Osteoblast (primary cell): ENCODE results near the gene ANTKMT. TPM values are rescaled to one million over a fixed set of nuclear protein-coding genes. Genes with fewer than 3 reads are reported as not detected.

Experiments used
- DNase-seq: peaks from one replicate; pipeline ENCODE4 v3.0.0; 2011; ENCODE audit warnings: low spot score, mixed read lengths; ENCODE audit not compliant: insufficient read length; ENCODE audit errors: missing footprints
- H2AFZ ChIP-seq: 2 replicates; pipeline ENCODE4 v1.6.0; 2011; ENCODE audit warnings: mild to moderate bottlenecking, low read length
- H3K27ac ChIP-seq: 2 replicates; pipeline ENCODE4 v1.5.1; 2011; ENCODE audit warnings: mild to moderate bottlenecking, low read depth, low read length, moderate library complexity
- H3K27me3 ChIP-seq: 2 replicates; pipeline ENCODE4 v1.6.0; 2012; ENCODE audit warnings: mild to moderate bottlenecking, control low read depth, inconsistent platforms, low read length, moderate library complexity; ENCODE audit not compliant: insufficient read depth
- H3K36me3 ChIP-seq: 2 replicates; pipeline ENCODE4 v1.5.1; 2011; ENCODE audit warnings: mild to moderate bottlenecking, low read length, control low read depth, moderate library complexity; ENCODE audit not compliant: insufficient read depth
- H3K4me1 ChIP-seq: 2 replicates; pipeline ENCODE4 v1.5.1; 2011; ENCODE audit warnings: mild to moderate bottlenecking, low read length, control low read depth, moderate library complexity; ENCODE audit not compliant: insufficient read depth
- H3K4me2 ChIP-seq: 2 replicates; pipeline ENCODE4 v1.6.0; 2011; ENCODE audit warnings: mild to moderate bottlenecking, low read length; ENCODE audit not compliant: insufficient read depth
- H3K4me3 ChIP-seq: fragments of 200-600 bp; sonication (generic); 3 replicates; pipeline ENCODE4 v1.5.1; 2012; ENCODE audit warnings: mild to moderate bottlenecking, low read length, inconsistent platforms; ENCODE audit not compliant: insufficient read depth
- H3K79me2 ChIP-seq: 2 replicates; pipeline ENCODE4 v1.6.0; 2012; ENCODE audit warnings: mild to moderate bottlenecking, low read length, control low read depth, inconsistent platforms; ENCODE audit not compliant: insufficient read depth
- H3K9me3 ChIP-seq: 2 replicates; pipeline ENCODE4 v1.5.1; 2011; ENCODE audit warnings: low read depth, low read length, control low read depth
- H4K20me1 ChIP-seq: 2 replicates; pipeline ENCODE4 v1.6.0; 2012; ENCODE audit warnings: mild to moderate bottlenecking, low read length, control low read depth; ENCODE audit not compliant: insufficient read depth
- total RNA-seq: library from RNA; depleted of rRNA; stranded (reverse); fragments of >200 nt; gene quantifications from 2 replicates; pipeline ENCODE4 v1.2.3, GENCODE V29; 2012
- TF ChIP-seq, protein P1 (sequence below): IDR thresholded peaks from 2 replicates; pipeline ENCODE4 v1.5.1; 2011; ENCODE audit warnings: mild to moderate bottlenecking, low read depth, low read length, moderate library complexity; ENCODE audit errors: extremely low read depth

Gene ANTKMT
- total RNA-seq, 1 donor, result 21.7 TPM

DNA sequence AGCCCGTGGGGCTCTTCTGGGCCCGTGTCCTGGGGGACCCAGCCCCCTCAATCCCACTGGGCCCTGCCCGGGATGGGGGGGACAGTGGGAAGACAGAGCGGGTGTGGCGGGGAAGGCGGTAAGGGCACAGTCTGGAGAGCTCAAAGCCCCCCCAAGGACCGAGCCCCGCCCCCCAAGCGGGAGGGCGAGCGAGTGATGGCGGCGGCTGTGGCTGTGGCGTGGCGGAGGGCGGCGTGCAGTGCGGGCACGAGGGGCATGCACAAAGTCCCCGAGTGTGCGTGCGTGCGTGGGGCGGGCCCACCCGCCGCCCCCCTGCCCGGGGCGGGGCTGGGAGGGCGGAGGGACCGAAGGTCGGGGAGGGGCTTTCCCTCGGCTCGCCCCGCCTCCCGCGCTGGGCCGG lies 27.2 kb upstream of the ANTKMT start:
- Histone ChIP-seq H3K79me2 (peaks cover 12% of the 10 kb centered on the region), H3K27me3 (peaks cover 43% of the 10 kb centered on the region), H3K4me3 (no peak overlapping the region), H3K9me3 (no peaks in the 10 kb centered on the region), H2AFZ (no peak overlapping the region), H3K4me1 (peaks cover 6% of the 10 kb centered on the region), H3K4me2 (no peak overlapping the region), H3K36me3 (no peaks in the 10 kb centered on the region), H3K27ac (no peak overlapping the region), H4K20me1 (peaks cover 5% of the 10 kb centered on the region)
- no peak for DNase-seq
- TF ChIP-seq, protein P1, sequence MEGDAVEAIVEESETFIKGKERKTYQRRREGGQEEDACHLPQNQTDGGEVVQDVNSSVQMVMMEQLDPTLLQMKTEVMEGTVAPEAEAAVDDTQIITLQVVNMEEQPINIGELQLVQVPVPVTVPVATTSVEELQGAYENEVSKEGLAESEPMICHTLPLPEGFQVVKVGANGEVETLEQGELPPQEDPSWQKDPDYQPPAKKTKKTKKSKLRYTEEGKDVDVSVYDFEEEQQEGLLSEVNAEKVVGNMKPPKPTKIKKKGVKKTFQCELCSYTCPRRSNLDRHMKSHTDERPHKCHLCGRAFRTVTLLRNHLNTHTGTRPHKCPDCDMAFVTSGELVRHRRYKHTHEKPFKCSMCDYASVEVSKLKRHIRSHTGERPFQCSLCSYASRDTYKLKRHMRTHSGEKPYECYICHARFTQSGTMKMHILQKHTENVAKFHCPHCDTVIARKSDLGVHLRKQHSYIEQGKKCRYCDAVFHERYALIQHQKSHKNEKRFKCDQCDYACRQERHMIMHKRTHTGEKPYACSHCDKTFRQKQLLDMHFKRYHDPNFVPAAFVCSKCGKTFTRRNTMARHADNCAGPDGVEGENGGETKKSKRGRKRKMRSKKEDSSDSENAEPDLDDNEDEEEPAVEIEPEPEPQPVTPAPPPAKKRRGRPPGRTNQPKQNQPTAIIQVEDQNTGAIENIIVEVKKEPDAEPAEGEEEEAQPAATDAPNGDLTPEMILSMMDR, result no peak

DNA sequence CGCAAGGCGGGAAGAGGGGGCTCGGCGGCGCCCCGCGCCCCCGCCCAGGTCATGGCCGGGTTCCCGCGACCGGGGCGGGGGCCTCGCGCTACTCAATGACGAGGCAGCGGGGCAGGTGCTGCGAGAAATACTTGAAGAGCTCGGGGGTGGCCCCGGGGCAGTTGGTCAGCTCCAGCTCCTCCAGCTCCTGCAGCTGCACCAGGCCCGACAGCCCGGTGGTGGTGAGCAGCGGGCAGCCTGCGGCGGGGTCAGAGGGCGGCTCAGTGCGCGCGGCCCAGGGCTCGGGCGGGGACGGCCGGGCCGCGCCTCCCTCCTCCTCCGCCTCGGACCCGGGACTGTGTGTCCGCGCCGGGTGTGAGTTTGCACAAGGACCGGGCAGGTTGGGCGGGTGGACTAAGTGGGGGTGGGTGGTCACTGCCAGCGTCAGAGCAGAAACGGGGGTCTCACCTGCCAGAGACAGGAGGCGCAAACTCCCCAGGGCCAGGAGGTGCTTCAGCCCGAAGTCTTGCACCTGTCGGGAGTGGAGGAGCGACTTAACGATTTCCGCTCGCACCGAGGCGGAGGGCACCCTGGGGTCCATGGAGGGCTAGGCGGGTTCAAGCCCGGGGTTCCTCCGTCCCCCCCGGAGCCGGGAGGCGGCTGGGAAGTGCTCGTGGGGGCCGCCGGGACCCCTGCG lies 26.6 kb upstream of the ANTKMT start:
- H3K79me2 ChIP-seq, result peaks cover 7% of the 10 kb centered on the region
- H3K4me3 ChIP-seq, result no peak overlapping the region
- H3K4me1 ChIP-seq, result peaks cover 6% of the 10 kb centered on the region
- no peak overlapping the region for H2AFZ ChIP-seq
- no peak overlapping the region for H3K27ac ChIP-seq
- no peaks in the 10 kb centered on the region for H3K9me3 ChIP-seq
- no peaks in the 10 kb centered on the region for H3K36me3 ChIP-seq
- TF ChIP-seq, protein P1, result no peak
- no peak for DNase-seq
- peaks cover 48% of the 10 kb centered on the region for H3K27me3 ChIP-seq
- H4K20me1 ChIP-seq, result peaks cover 5% of the 10 kb centered on the region
- H3K4me2 ChIP-seq, result no peak overlapping the region

DNA sequence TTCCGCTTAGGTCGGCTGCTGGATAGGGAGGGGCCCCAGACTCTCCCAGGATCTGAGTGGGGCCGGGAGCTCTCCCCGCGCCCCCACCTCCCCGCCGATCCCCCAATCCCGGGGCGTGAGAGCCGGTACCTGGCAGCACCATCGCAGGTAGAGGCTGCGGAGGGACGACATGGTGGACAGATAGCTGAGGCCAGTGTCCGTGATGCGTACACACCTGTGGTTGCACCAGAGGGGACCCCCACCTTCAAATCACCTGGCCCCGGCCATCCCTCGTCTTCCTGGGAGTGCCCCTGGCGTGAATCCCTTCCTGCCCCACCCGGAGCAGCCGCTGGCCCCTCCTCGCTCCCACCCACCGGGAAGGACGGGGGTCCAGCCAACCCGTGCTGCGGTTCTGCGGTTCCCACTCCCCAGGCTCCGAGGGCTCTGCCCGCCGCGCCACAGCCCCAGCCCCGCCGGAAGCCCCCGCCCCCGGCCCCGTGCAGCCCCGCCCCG lies 26.0 kb upstream of the ANTKMT start:
- Histone ChIP-seq H3K4me1 (peaks cover under 1% of the 10 kb centered on the region), H3K4me2 (no peak overlapping the region), H4K20me1 (peaks cover 5% of the 10 kb centered on the region), H3K9me3 (no peaks in the 10 kb centered on the region), H3K36me3 (no peaks in the 10 kb centered on the region), H3K27me3 (peaks cover 49% of the 10 kb centered on the region), H2AFZ (no peak overlapping the region), H3K27ac (no peak overlapping the region), H3K4me3 (no peak overlapping the region), H3K79me2 (peaks cover 1% of the 10 kb centered on the region)
- DNase-seq, result no peak
- TF ChIP-seq, protein P1, result no peak

DNA sequence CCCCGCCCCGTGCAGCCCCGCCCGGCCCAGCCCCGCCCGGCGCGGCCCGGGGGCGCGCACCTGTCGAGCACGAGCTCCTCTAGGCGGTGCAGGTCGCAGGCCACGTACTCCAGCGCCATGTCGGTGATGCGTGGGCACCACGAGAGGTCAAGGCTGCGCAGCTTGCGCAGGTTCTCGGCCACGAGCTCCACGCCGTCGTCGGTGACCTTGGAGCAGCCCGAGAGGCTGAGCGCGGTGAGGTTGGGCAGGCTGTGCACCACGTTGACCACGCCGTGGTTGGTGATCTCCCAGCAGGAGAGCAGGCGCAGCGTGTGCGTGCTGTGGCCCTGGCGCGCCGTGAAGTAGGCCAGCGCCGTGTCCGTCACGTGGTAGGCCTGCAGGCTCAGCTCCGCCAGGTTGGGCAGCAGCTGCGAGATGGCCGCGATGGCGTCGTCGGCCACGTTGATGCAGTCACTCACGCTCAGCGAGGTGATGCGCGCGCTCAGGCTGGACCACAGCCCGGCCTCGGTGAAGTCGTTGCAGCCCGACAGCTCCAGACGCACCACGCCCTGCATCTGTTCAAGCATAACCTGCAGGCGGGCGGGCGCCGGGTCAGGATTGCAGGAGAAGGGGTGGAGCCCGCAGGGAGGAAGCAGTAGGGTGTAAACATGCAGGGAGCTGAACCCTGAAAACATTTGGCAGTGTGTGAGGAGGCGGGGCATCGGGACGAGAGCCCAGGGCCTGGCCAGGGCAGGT lies 25.4 kb upstream of the ANTKMT start:
- Histone ChIP-seq H3K27me3 (peaks cover 49% of the 10 kb centered on the region), H3K36me3 (no peaks in the 10 kb centered on the region), H3K4me1 (no peaks in the 10 kb centered on the region), H3K4me2 (no peak overlapping the region), H4K20me1 (peaks cover 5% of the 10 kb centered on the region), H3K27ac (no peak overlapping the region), H3K4me3 (no peak overlapping the region), H3K79me2 (no peaks in the 10 kb centered on the region), H2AFZ (no peak overlapping the region), H3K9me3 (no peaks in the 10 kb centered on the region)
- TF ChIP-seq, protein P1, result no peak
- peak; percentile 94 for DNase-seq
